OCI-LY3 (cell line): ENCODE measurements around the gene COPRS.

ENCODE experiments used
- CTCF ChIP-seq: fragments of 200-600, 300-600 bp; sonication (generic); IDR thresholded peaks from 2 replicates; pipeline ENCODE4 v1.5.1; 2014; ENCODE audit warnings: antibody characterized with exemption, low read length, low read depth
- EZH2phosphoT487 ChIP-seq: fragments of 200-600 bp; shearing (Covaris generic); IDR thresholded peaks from 2 replicates; pipeline ENCODE4 v1.6.1; 2018; ENCODE audit warnings: antibody characterized with exemption, mixed run types, low read depth

DNA sequence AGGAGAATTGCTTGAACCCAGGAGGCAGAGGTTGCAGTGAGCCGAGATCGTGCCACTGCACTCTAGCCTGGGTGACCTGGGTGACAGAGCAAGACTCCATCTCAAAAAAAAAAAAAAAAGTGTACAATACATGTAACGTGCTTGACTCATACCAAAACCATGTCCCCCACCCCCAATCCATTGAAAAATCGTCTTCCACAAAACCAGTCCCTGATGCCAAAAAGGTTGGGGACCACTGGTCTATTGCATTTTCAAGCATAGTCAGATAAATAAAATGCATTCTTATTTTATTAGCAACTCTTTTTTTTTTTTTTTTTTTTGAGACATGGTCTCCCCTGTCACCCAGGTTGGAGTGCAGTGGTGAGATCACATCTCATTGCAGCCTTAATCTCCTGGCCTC is 52.1 kb downstream of the COPRS start:
- no peak for TF ChIP-seq CTCF
- no peak for TF ChIP-seq EZH2phosphoT487
